DOHH2 (cell line): Measurements from ENCODE around the gene SLC25A39.
"Not testable (repeated sequence)": the region's sequence is repeated elsewhere in the genome, so short reads cannot be mapped to it uniquely, and the experiment has no call there.

ENCODE experiments used
- H3F3A ChIP-seq: fragments of 200-600 bp; sonication (generic), shearing (Covaris generic); 2 replicates; pipeline ENCODE4 v1.6.0; 2016; ENCODE audit warnings: antibody characterized with exemption, mild to moderate bottlenecking; ENCODE audit not compliant: control insufficient read depth, insufficient read depth
- H3K27ac ChIP-seq: fragments of 200-600 bp; sonication (generic); 2 replicates; pipeline ENCODE4 v1.5.1; 2014; ENCODE audit warnings: low read depth, mild to moderate bottlenecking, low read length, moderate library complexity
- H3K27me3 ChIP-seq: fragments of 200-600 bp; sonication (generic); 2 replicates; pipeline ENCODE4 v1.6.1; 2014; ENCODE audit warnings: mild to moderate bottlenecking, low read length, mixed read lengths; ENCODE audit not compliant: control insufficient read depth
- H3K36me3 ChIP-seq: fragments of 200-600 bp; sonication (generic); 2 replicates; pipeline ENCODE4 v1.6.1; 2014; ENCODE audit warnings: mild to moderate bottlenecking, low read length, moderate library complexity, mixed read lengths; ENCODE audit not compliant: control insufficient read depth
- H3K4me1 ChIP-seq: fragments of 200-600 bp; sonication (generic); 2 replicates; pipeline ENCODE4 v1.6.1; 2014; ENCODE audit warnings: mild to moderate bottlenecking, low read length, mixed read lengths; ENCODE audit not compliant: control insufficient read depth
- H3K4me2 ChIP-seq: fragments of 200-600 bp; sonication (generic); 2 replicates; pipeline ENCODE4 v1.6.0; 2014; ENCODE audit warnings: mild to moderate bottlenecking, low read length, moderate library complexity
- H3K4me3 ChIP-seq: fragments of 200-600 bp; sonication (generic); 2 replicates; pipeline ENCODE4 v1.5.1; 2014; ENCODE audit warnings: mild to moderate bottlenecking, low read length, mixed read lengths
- H3K79me2 ChIP-seq: fragments of 200-600 bp; sonication (generic); 2 replicates; pipeline ENCODE4 v1.6.1; 2014; ENCODE audit warnings: mild to moderate bottlenecking, low read length, mixed read lengths; ENCODE audit not compliant: control insufficient read depth
- H3K9me2 ChIP-seq: fragments of 200-600 bp; sonication (generic); replicated peaks from 2 replicates; pipeline ENCODE4 v1.6.1; 2014; ENCODE audit warnings: mild to moderate bottlenecking, low read length, mixed read lengths; ENCODE audit not compliant: control insufficient read depth
- H3K9me3 ChIP-seq: fragments of 200-600 bp; sonication (generic); 2 replicates; pipeline ENCODE4 v1.6.1; 2014; ENCODE audit warnings: antibody characterized with exemption, low read length, mixed read lengths; ENCODE audit not compliant: control insufficient read depth, insufficient read depth
- H4K20me1 ChIP-seq: fragments of 200-600 bp; sonication (generic); 2 replicates; pipeline ENCODE4 v1.6.0; 2014; ENCODE audit warnings: low read depth, mild to moderate bottlenecking, antibody characterized with exemption, low read length, moderate library complexity; ENCODE audit not compliant: control insufficient read depth, insufficient read depth
- CTCF ChIP-seq: fragments of 200-600 bp; sonication (generic); IDR thresholded peaks from one replicate; pipeline ENCODE4 v1.5.1; 2014; ENCODE audit warnings: antibody characterized with exemption, mild to moderate bottlenecking, low read depth, low read length; ENCODE audit not compliant: poor library complexity, severe bottlenecking
- EZH2phosphoT487 ChIP-seq: fragments of 200-600 bp; sonication (generic); IDR thresholded peaks from 2 replicates; pipeline ENCODE4 v1.6.1; 2017; ENCODE audit warnings: borderline replicate concordance, mild to moderate bottlenecking, antibody characterized with exemption, low read length, moderate library complexity, mixed read lengths

The SLC25A39 gene

DNA sequence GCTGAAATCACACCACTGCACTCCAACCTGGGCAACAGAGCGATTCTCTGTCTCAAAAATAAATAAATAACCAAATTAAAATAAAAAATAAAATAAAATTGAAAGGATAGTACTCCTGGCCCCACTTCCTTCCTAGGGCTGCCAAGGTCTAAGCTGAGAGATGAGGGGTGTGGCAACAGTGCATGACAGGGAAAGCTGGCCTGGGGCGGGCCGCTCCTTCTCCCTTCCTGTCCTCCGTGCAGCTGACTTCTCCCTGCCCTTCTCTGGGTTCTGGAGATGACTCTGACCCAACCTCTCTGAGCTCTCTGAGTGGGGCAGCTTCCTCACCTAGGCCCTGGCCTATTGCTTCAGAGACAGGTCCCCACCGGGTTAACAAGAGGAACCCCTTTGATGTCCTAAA is 8.7 kb upstream of the SLC25A39 start:
- Histone ChIP-seq H3K4me1 (peaks cover 54% of the 10 kb centered on the region), H3K27ac (no peak overlapping the region), H3K4me2 (no peak overlapping the region), H3K27me3 (no peaks in the 10 kb centered on the region), H4K20me1 (no peaks in the 10 kb centered on the region), H3K4me3 (no peak overlapping the region), H3K9me3 (no peaks in the 10 kb centered on the region), H3F3A (peaks cover 10% of the 10 kb centered on the region), H3K9me2 (no peaks in the 10 kb centered on the region), H3K79me2 (no peaks in the 10 kb centered on the region), H3K36me3 (no peaks in the 10 kb centered on the region)
- TF ChIP-seq EZH2phosphoT487 (no peak), CTCF (no peak)

GRCh38 chr17:44331249-44331760 is 6.7 kb upstream of the SLC25A39 start:
- no peaks in the 10 kb centered on the region for H3K9me2 ChIP-seq
- H3K9me3 ChIP-seq: no peaks in the 10 kb centered on the region
- peaks cover 69% of the 10 kb centered on the region for H3K4me1 ChIP-seq
- H3F3A ChIP-seq: peaks cover 20% of the 10 kb centered on the region
- peak overlapping the region; percentile 76 for H3K4me2 ChIP-seq
- peak overlapping the region; percentile 50 for H3K4me3 ChIP-seq
- TF ChIP-seq CTCF (peak; percentile 91), EZH2phosphoT487 (no peak)
- H3K79me2 ChIP-seq: 0 out of 2 replicates have a peak, but pooled peaks cover 3% of the 10 kb centered on the region
- H4K20me1 ChIP-seq: no peaks in the 10 kb centered on the region
- H3K27ac ChIP-seq: peak overlapping the region; percentile 55
- no peaks in the 10 kb centered on the region for H3K27me3 ChIP-seq
- H3K36me3 ChIP-seq: no peaks in the 10 kb centered on the region

DNA sequence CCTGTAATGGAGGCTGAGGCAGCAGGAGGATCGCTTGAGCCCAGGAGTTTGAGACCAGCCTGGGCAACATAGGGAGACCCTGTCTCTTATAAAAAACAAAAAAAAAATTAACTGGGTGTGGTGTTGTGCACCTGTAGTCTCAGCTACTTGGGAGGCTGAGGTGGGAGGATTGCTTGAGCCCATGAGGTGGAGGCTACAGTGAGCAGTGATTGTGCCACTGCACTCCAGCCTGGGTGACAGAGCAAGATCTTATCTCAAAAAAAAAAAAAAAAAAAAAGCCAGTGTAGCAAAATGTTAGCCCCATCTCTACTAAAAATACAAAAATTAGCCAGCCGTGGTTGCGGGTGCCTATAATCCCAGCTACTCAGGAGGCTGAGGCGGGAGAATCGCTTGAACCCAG is 5.6 kb upstream of the SLC25A39 start:
- not testable (repeated sequence) for H3K9me3 ChIP-seq, H3K9me2 ChIP-seq, H3K27me3 ChIP-seq, H3K27ac ChIP-seq, H3K4me3 ChIP-seq, H3K4me2 ChIP-seq, H3K36me3 ChIP-seq, H4K20me1 ChIP-seq
- H3K79me2 ChIP-seq: peaks cover 13% of the 10 kb centered on the region
- peaks cover 26% of the 10 kb centered on the region for H3F3A ChIP-seq
- peaks cover 70% of the 10 kb centered on the region for H3K4me1 ChIP-seq

DNA sequence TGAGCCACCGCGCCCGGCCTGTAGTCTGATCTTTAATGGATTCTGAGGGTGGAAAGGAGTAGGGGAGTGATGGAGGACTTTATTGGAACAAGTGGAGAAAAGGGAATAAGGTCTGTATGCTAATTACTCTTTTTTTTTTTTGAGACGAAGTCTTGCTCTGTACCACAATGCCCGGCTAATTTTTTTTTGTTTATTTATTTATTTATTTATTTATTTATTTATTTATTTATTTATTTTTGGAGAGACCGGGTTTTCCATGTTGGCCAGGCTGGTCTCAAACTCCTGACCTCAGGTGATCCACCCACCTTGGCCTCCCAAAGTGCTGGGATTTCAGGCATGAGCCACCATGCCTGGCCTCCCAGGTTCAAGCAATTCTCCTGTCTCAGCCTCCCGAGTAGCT is 4.9 kb upstream of the SLC25A39 start:
- Histone ChIP-seq H3K4me1 (peaks cover 68% of the 10 kb centered on the region), H3K79me2 (peaks cover 17% of the 10 kb centered on the region), H3F3A (peaks cover 26% of the 10 kb centered on the region)
- H3K27me3 ChIP-seq, H3K4me3 ChIP-seq, H3K4me2 ChIP-seq, H3K9me2 ChIP-seq, H3K27ac ChIP-seq, H3K9me3 ChIP-seq, H3K36me3 ChIP-seq, H4K20me1 ChIP-seq: not testable (repeated sequence)
